ENCODE measurements around the gene SLC39A11.

GRCh38 chr17:72707881-72708280 lies 384.6 kb downstream of the SLC39A11 start:
- TF ChIP-seq, protein P1, sequence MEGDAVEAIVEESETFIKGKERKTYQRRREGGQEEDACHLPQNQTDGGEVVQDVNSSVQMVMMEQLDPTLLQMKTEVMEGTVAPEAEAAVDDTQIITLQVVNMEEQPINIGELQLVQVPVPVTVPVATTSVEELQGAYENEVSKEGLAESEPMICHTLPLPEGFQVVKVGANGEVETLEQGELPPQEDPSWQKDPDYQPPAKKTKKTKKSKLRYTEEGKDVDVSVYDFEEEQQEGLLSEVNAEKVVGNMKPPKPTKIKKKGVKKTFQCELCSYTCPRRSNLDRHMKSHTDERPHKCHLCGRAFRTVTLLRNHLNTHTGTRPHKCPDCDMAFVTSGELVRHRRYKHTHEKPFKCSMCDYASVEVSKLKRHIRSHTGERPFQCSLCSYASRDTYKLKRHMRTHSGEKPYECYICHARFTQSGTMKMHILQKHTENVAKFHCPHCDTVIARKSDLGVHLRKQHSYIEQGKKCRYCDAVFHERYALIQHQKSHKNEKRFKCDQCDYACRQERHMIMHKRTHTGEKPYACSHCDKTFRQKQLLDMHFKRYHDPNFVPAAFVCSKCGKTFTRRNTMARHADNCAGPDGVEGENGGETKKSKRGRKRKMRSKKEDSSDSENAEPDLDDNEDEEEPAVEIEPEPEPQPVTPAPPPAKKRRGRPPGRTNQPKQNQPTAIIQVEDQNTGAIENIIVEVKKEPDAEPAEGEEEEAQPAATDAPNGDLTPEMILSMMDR (IDR thresholded peaks at IDR 0.05), result no peak
- TF ChIP-seq POLR2A (IDR thresholded peaks at IDR 0.05), result no peak

Measured in thyroid gland (tissue), 4 donors.